ENCODE measurements around the gene NTM.

- TF ChIP-seq CTCF (IDR thresholded peaks at IDR 0.05; ENCODE audit: low read depth, low read length) = no peak
- no peak for TF ChIP-seq EZH2phosphoT487 (IDR thresholded peaks at IDR 0.05; ENCODE audit: low read depth)
These were observed 753.0 kb downstream of the NTM start for GRCh38 chr11:132123449-132123848.

All from OCI-LY3 (cell line).